SKM-1 (cell line): ENCODE results near the gene ASCL1.

ENCODE experiments used
- DNase-seq: peaks from one replicate; lab custom pipeline; 2025; ENCODE audit not compliant: unreplicated experiment; lab: John Stamatoyannopoulos, UW

Gene ASCL1

DNA sequence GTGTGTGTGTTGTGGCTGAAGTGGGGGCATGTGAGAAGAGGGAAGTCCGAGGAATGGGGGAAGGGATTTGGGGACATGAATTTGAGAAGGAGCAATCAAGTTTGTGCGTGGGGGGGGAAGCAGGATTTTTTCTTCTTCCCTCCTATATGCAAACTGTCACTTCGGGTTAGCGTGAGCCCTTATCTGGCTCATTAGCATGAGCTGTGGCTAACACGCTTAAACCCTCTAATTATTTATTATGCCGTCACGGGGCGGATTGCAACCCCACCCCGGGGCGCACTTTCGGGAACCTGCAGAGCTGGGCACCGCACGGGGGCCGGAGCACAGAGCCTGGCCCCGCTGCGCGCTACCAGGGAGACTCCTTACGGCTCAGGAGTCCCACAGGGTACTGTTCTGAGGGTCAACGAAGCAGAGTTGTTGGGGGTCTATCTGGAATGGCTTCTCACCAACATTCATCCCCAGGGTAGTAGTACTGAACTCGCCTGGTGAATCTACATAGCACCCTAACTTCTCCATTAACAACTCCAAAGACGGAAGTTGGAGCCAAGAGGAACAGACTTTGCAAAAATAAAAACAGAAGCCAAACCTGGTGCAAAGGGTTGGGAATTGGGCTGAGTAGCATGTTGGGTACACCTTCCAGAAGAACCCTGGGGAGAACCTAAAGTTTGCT lies 6.4 kb upstream of the ASCL1 start:
- no peak for DNase-seq

DNA sequence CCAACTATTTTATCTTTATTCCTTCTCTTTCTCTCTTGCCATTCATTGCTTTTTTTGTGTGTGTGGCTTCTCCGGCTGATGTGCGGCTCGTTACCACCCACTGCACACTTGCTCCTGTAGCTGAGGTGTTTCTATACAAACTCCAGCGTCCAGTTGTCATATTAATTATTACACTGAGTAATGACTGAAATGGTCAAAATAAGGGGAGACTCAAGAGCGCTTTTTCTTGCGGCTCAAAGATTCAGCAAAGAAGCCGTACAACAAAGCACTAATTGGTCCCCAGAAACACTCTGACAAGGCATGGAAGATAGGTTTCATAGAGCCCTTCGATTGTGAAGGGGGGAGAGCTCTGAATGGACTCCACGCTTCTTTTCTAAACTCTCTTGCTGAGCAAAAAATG lies 5.6 kb upstream of the ASCL1 start:
- no peak for DNase-seq

GRCh38 chr12:102953221-102953620 lies 4.3 kb upstream of the ASCL1 start:
- no peak for DNase-seq

DNA sequence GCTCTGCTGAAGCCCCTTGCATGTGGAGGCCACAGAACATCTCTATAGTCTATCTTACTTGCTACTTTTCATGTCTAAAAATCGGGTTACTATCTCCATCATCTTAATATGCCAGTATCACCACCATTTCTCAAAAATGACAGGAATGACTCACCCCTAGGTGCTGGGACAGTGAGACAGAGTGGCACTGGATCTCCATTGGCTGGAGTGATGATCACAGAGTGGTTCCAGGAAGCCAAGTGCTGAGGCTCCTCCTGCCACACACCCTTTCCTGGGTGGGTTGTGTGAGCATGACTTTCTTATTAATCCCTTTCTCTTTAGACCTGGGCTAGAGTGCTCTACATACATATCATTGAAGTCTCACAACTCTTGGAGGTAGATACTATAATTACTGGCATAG lies 3.3 kb upstream of the ASCL1 start:
- no peak for DNase-seq

GRCh38 chr12:102955926-102956737 lies 1.3 kb upstream of the ASCL1 start:
- DNase-seq = no peak

- DNase-seq = no peak
Measured at GRCh38 chr12:102956738-102957327, 641 bp upstream of the ASCL1 start.

- no peak for DNase-seq
Measured at GRCh38 chr12:102958073-102958829, 777 bp downstream of the ASCL1 start.

DNA sequence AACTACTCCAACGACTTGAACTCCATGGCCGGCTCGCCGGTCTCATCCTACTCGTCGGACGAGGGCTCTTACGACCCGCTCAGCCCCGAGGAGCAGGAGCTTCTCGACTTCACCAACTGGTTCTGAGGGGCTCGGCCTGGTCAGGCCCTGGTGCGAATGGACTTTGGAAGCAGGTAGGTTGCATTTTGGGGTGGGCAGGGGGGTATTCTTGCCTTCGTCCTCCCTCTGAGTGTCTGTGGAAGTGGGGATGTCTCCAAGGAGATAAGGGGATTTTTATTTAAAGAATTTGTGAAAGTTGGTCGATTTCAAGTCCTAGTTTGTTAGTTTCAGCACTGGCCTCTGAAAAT lies 1.3 kb downstream of the ASCL1 start:
- no peak for DNase-seq

GRCh38 chr12:102959391-102959790 lies 1.9 kb downstream of the ASCL1 start:
- no peak for DNase-seq

DNA sequence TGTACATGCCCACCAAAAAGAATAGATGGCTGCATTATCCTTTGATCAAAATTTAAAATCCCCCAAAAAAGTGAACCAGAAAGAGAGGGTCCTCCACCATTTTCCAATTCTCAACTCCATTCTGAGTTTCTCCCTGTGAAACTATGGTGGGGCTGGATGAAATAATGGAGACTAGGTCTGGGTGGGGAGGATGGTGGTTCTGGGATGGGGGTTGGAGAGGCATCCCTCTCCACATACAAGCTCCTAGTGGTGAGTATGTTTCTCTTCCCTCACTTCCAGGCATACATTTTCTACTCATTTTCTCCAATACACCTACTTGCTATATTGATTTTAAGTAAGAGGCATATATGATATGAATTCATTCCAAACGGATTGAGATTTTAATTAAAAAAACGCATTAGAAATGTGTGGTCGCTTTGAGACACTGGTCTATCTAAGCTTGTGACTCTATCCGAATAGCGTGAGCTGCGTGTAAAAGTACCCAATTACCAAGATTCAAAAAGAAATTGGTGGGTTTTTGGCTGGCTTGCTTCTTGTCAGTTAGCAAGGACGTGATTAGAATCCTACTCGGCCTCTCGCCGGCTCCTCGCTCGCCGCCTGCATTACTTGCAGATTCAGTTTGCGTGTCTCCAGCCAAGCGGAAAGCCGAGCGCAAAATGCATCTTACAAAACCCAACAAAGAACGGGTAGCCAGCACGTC lies 3.4 kb downstream of the ASCL1 start:
- DNase-seq = no peak

GRCh38 chr12:102961466-102961855 lies 4.0 kb downstream of the ASCL1 start:
- no peak for DNase-seq

DNA sequence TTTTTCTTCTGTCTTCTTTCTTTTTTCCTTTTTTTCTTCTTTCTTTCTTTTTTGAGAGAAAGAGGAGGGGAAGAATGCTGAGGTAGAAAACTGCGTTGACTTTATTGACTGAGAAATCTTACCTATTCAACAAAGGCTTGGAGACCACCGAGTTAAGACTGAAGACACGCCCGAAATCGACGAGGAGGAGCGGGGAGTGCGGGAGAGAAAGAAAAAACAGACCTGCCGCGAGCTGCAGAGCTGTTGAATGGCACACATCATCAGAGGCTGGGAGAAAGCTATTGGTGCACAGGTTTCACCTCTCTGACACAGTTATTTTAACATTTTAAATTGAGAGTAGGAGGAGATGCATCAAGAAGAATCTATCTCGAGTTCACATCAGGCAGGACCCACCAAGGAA lies 5.1 kb downstream of the ASCL1 start:
- DNase-seq = no peak

DNA sequence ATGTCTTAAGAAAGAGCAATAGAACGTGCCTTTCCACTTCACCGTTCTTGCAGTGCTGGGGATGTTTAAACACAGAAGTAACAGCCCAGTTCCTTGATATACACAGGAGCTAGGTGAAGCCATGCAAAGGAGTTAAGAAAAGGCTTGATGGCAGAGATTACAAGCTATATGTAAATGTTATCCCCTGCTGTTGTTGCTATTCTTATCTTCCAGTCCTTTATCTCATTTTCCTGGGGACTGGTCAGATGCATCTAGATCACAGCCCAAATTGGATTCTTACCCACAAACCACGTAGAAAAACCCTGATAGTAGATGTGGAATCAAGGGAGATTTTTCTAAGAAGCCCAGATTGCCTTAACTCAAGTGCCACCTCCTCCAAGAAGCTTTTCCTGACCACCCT lies 5.5 kb downstream of the ASCL1 start:
- no peak for DNase-seq

DNA sequence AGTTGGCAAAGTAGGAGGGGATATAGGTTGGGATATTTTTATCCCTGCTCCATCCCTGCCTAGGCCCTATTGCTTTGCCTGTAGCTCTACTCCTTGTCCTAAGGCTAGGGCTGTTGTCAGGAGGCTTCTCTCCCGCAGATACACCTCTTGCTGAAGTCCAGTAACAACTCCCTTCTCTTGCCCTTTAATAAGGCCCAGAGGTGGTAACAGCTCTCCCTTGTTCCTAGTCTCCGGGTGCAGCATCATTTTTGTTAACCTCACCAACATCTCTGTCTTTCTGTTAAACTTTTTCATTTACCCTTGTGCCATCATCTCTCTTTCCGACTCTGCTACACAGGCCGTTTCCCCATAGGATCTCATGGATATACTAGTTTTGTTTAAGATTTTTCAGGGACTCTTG lies 6.3 kb downstream of the ASCL1 start:
- no peak for DNase-seq

- DNase-seq = no peak
Measured at GRCh38 chr12:102964872-102965271, 7.4 kb downstream of the ASCL1 start.

DNA sequence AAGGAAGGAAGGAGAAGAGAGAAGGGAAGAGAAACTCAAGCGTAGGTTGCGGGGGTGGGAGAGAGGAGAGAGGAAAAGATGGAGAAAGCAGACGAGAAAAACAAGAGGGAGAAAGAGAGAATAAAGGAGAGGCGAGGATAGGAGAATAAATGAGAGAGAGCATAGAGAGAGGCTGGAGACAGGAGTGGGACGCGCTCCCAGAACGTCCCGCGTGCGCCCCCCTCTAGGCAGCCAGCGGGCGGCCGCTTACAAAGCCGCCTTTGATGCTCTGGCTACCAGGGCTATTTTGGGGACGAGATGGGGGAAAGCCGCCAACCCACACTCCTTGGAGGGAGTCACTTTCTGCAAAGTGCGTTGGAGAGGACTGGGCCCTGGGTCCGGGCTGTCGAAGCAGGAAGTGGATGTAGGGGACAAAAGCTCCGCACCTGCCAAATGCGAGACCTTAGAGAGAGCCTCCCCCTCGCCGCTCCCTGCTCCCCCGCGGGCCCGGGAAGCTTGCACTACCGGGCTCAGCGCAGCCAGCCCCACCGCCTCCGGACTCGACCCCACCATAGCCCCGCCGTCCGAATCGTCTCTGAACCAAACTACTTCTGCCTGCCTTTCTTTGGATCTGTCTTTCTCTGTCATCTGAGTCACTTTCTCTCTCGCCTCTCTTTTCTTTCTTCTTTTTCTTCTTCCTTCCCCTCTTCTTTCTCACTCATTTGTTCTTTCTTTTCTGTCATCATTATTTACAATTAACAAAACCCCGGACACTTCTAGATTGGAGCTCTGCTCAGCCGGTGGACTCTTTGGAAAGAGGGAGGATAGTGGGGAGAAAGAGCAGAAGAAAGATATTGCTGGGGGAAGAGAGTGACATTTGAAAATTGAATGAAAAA lies 8.0 kb downstream of the ASCL1 start:
- DNase-seq = no peak

DNA sequence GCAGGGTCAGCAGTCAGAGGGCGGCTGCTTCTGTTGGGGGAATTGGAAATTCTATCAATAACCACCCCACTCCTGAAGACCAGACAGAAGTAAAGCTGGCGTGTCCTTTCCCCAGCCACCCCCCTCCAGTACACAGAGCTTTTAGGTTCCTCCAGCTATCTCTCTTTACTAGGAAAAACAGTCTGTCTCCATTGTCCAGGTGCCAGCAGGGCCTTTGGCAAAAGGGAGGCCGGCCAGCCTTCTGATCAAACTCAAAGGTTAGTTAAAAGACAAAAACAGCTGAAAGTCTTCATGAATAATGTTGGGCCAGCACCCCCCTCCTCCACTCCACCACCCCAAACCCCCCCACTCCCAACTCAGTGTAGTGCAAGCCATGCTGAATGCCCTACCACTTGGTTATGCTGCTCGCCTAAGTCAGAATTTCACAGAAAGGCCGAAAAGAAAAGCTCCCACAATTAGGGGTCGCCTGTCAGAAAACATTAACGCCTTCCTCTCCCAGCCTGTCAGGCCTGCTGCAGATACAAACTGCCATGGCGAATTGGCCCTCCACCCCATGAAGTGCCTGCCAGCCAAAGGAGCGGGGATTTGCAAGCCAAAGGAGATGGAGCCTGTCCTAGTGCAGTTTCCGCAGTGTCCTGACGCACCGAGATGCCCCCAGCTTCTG lies 8.9 kb downstream of the ASCL1 start:
- no peak for DNase-seq

- DNase-seq = no peak
Measured at GRCh38 chr12:102970780-102971179, 13.3 kb downstream of the ASCL1 start.

- no peak for DNase-seq
Measured at GRCh38 chr12:102971227-102971626, 13.8 kb downstream of the ASCL1 start.

DNA sequence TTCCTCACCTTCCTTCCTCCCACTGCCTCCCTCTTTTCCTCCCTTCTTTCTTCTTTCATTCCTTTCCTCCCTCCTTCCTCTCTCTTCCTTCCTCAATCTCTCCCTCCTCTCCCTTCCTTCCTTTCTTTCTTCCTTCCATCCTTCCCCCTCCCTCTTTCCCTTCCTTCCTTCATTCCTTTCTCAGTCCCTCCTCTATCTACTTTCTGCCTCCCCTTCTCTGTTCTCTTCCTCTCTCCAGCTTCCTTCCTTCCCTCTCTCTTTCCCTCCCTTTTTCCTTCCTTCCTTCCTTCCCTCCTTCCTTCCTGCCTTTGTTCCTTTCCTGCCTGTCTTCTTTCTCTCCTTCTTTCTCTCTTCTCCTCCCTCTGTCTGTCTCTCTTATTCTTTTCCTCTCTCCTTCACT lies 16.1 kb downstream of the ASCL1 start:
- DNase-seq = no peak
